Glutamatergic neuron (in vitro differentiated cells): Measurements from ENCODE around the gene TSPAN5. TPM values are rescaled to one million over a fixed set of nuclear protein-coding genes. Genes with fewer than 3 reads are reported as not detected.

ENCODE experiments used
- DNase-seq: peaks from one replicate; pipeline ENCODE4 v3.0.0; 2022
- H3K27ac Mint-ChIP-seq: one replicate; pipeline ENCODE4 v1.8.0; 2020; ENCODE audit warnings: mild to moderate bottlenecking, mixed read lengths, inconsistent platforms; ENCODE audit not compliant: unreplicated experiment
- H3K27me3 Mint-ChIP-seq: one replicate; pipeline ENCODE4 v1.8.0; 2020; ENCODE audit warnings: mild to moderate bottlenecking, moderate library complexity, mixed read lengths, inconsistent platforms; ENCODE audit not compliant: unreplicated experiment
- H3K36me3 Mint-ChIP-seq: one replicate; pipeline ENCODE4 v1.8.0; 2020; ENCODE audit warnings: mild to moderate bottlenecking, mixed read lengths, inconsistent platforms; ENCODE audit not compliant: unreplicated experiment
- H3K4me1 Mint-ChIP-seq: one replicate; pipeline ENCODE4 v1.8.0; 2020; ENCODE audit warnings: mild to moderate bottlenecking, low read depth, mixed read lengths, inconsistent platforms; ENCODE audit not compliant: unreplicated experiment
- H3K4me3 Mint-ChIP-seq: one replicate; pipeline ENCODE4 v1.8.0; 2020; ENCODE audit warnings: mild to moderate bottlenecking, mixed read lengths, inconsistent platforms; ENCODE audit not compliant: unreplicated experiment
- H3K9me3 Mint-ChIP-seq: one replicate; pipeline ENCODE4 v1.8.0; 2020; ENCODE audit warnings: mild to moderate bottlenecking, moderate library complexity, mixed read lengths, inconsistent platforms; ENCODE audit not compliant: unreplicated experiment
- CTCF ChIP-seq: fragments of 200-600 bp; sonication (generic); IDR thresholded peaks from one replicate; pipeline ENCODE4 v1.5.0; 2021; ENCODE audit not compliant: partially characterized antibody, unreplicated experiment
- total RNA-seq: library from RNA; stranded (reverse); fragmentation: NEBNext Ultra II Directional; extraction: Animal tissue kit (Norgen Biotek cat#: 25700); gene quantifications from one replicate; pipeline ENCODE4 v1.2.1, GENCODE V29; 2021; ENCODE audit not compliant: unreplicated experiment

The TSPAN5 gene
- total RNA-seq, 1 donor from 2014 or later, result 40.5 TPM

- Mint-ChIP-seq H3K9me3 (peaks cover 1% of the 10 kb centered on the region), H3K27me3 (no peaks in the 10 kb centered on the region), H3K27ac (no peak overlapping the region), H3K4me1 (peaks cover 18% of the 10 kb centered on the region), H3K4me3 (no peak overlapping the region), H3K36me3 (no peaks in the 10 kb centered on the region)
- no peak for TF ChIP-seq CTCF
- DNase-seq, result no peak
Measured at GRCh38 chr4:98586962-98587354, 71.5 kb downstream of the TSPAN5 start.

GRCh38 chr4:98586291-98586961 lies 72.0 kb downstream of the TSPAN5 start:
- Mint-ChIP-seq H3K27me3 (no peaks in the 10 kb centered on the region), H3K9me3 (peaks cover 1% of the 10 kb centered on the region), H3K27ac (no peak overlapping the region), H3K4me3 (no peak overlapping the region), H3K36me3 (no peaks in the 10 kb centered on the region), H3K4me1 (peaks cover 18% of the 10 kb centered on the region)
- no peak for TF ChIP-seq CTCF
- DNase-seq, result no peak

GRCh38 chr4:98585596-98585995 lies 72.8 kb downstream of the TSPAN5 start:
- Mint-ChIP-seq H3K27ac (no peak overlapping the region), H3K36me3 (no peaks in the 10 kb centered on the region), H3K9me3 (peaks cover 1% of the 10 kb centered on the region), H3K27me3 (no peaks in the 10 kb centered on the region), H3K4me3 (no peak overlapping the region), H3K4me1 (peaks cover 24% of the 10 kb centered on the region)
- no peak for TF ChIP-seq CTCF
- DNase-seq, result no peak

DNA sequence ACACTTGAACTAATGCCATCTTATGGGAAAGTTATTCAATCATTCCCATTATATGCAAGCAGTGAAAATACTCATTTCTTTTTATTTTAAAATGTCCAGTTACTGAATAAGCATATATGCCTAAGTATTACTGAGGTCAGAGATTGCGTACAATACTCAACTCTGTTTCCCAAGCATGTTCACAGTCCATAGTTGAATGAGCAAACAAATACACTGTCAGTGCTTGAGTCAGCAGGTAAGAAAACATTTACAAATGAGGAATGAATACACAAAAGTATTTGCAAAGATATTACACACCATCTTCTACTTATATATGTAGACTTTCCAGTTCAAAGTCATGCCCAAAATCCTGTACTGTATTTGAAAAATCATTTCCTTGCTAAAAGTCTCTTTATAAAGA lies 74.1 kb downstream of the TSPAN5 start:
- Mint-ChIP-seq H3K27me3 (no peaks in the 10 kb centered on the region), H3K4me1 (peaks cover 35% of the 10 kb centered on the region), H3K27ac (no peak overlapping the region), H3K36me3 (no peaks in the 10 kb centered on the region), H3K9me3 (peaks cover 4% of the 10 kb centered on the region), H3K4me3 (no peak overlapping the region)
- TF ChIP-seq CTCF, result no peak
- no peak for DNase-seq

DNA sequence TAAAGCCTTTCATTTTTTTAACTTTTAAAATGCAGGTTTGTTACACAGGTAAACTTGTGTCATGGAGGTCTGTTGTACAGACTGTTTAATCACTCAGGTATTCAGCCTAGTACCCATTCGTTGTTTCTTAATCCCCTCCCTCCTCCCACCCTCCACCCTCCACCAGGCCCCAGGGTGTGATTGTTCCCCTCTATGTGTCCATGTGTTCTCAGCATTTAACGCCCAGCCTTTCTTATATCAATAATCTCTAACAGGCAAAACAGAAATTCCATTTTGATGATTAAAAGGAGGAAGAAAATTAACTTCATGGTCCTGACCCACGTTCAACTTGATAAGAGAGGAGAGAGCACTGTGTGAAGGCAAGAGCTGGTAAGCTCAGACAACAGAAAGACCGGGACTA lies 75.1 kb downstream of the TSPAN5 start:
- H3K4me3 Mint-ChIP-seq, result no peak overlapping the region
- no peak overlapping the region for H3K27ac Mint-ChIP-seq
- peaks cover 42% of the 10 kb centered on the region for H3K4me1 Mint-ChIP-seq
- no peak for DNase-seq
- no peak for TF ChIP-seq CTCF
- peaks cover 4% of the 10 kb centered on the region for H3K9me3 Mint-ChIP-seq
- H3K27me3 Mint-ChIP-seq, result no peaks in the 10 kb centered on the region
- H3K36me3 Mint-ChIP-seq, result no peaks in the 10 kb centered on the region
